WTC11 (cell line): ENCODE data around the gene UBP1.

Experiments
- CREB1 ChIP-seq: sonication (generic); formaldehyde crosslinking; IDR thresholded peaks from 2 replicates; pipeline ENCODE4 v1.8.0; 2023; ENCODE audit warnings: mild to moderate bottlenecking, missing genetic modification reagents
- SMAD3 ChIP-seq: sonication (generic); formaldehyde crosslinking; IDR thresholded peaks from 2 replicates; pipeline ENCODE4 v1.8.0; 2022; ENCODE audit warnings: missing genetic modification reagents, mild to moderate bottlenecking, borderline replicate concordance
- ZNF121 ChIP-seq: sonication (generic); formaldehyde crosslinking; IDR thresholded peaks from 2 replicates; pipeline ENCODE4 v1.8.0; 2023; ENCODE audit warnings: missing genetic modification reagents
- ZNF317 ChIP-seq: sonication (generic); formaldehyde crosslinking; IDR thresholded peaks from 2 replicates; pipeline ENCODE4 v1.8.1; 2023; ENCODE audit warnings: low read depth, mild to moderate bottlenecking, moderate library complexity, missing genetic modification reagents, borderline replicate concordance
- TF ChIP-seq, protein P1 (sequence below): fragments of 200-600 bp; IDR thresholded peaks from 2 replicates; pipeline ENCODE4 v1.8.0; 2022; ENCODE audit warnings: antibody characterized with exemption

- no peak for TF ChIP-seq SMAD3 (CRISPR knock-in tag)
- no peak for TF ChIP-seq ZNF121 (CRISPR knock-in tag)
- TF ChIP-seq, protein P1, sequence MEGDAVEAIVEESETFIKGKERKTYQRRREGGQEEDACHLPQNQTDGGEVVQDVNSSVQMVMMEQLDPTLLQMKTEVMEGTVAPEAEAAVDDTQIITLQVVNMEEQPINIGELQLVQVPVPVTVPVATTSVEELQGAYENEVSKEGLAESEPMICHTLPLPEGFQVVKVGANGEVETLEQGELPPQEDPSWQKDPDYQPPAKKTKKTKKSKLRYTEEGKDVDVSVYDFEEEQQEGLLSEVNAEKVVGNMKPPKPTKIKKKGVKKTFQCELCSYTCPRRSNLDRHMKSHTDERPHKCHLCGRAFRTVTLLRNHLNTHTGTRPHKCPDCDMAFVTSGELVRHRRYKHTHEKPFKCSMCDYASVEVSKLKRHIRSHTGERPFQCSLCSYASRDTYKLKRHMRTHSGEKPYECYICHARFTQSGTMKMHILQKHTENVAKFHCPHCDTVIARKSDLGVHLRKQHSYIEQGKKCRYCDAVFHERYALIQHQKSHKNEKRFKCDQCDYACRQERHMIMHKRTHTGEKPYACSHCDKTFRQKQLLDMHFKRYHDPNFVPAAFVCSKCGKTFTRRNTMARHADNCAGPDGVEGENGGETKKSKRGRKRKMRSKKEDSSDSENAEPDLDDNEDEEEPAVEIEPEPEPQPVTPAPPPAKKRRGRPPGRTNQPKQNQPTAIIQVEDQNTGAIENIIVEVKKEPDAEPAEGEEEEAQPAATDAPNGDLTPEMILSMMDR = no peak
- TF ChIP-seq CREB1 = no peak
- TF ChIP-seq ZNF317 (CRISPR knock-in tag) = no peak
Observed at GRCh38 chr3:33339758-33340157, 100.4 kb downstream of the UBP1 start.
